ENCODE data around the gene ALG9.

ALG9 gene

GRCh38 chr11:111835665-111836064 lies 35.7 kb downstream of the ALG9 start:
- no peak for DNase-seq (ENCODE audit: low spot score)

- DNase-seq (ENCODE audit: low spot score) = no peak
These were observed 36.8 kb downstream of the ALG9 start for GRCh38 chr11:111834432-111835163.

GRCh38 chr11:111833524-111833923 lies 37.9 kb downstream of the ALG9 start:
- peak; percentile 48 for DNase-seq (ENCODE audit: low spot score)

GRCh38 chr11:111829185-111829968 lies 42.0 kb downstream of the ALG9 start:
- DNase-seq (ENCODE audit: low spot score) = no peak

GRCh38 chr11:111826322-111826950 lies 44.9 kb downstream of the ALG9 start:
- DNase-seq (ENCODE audit: low spot score) = no peak

- DNase-seq (ENCODE audit: low spot score) = no peak
These were observed 47.8 kb downstream of the ALG9 start for GRCh38 chr11:111823629-111824028.

- no peak for DNase-seq (ENCODE audit: low spot score)
These were observed 48.2 kb downstream of the ALG9 start for GRCh38 chr11:111823131-111823530.

- DNase-seq (ENCODE audit: low spot score) = no peak
These were observed 51.5 kb downstream of the ALG9 start for GRCh38 chr11:111819829-111820237.

GRCh38 chr11:111819161-111819828 lies 52.1 kb downstream of the ALG9 start:
- DNase-seq (ENCODE audit: low spot score) = no peak

GRCh38 chr11:111815489-111815888 lies 55.9 kb downstream of the ALG9 start:
- no peak for DNase-seq (ENCODE audit: low spot score)

DNA sequence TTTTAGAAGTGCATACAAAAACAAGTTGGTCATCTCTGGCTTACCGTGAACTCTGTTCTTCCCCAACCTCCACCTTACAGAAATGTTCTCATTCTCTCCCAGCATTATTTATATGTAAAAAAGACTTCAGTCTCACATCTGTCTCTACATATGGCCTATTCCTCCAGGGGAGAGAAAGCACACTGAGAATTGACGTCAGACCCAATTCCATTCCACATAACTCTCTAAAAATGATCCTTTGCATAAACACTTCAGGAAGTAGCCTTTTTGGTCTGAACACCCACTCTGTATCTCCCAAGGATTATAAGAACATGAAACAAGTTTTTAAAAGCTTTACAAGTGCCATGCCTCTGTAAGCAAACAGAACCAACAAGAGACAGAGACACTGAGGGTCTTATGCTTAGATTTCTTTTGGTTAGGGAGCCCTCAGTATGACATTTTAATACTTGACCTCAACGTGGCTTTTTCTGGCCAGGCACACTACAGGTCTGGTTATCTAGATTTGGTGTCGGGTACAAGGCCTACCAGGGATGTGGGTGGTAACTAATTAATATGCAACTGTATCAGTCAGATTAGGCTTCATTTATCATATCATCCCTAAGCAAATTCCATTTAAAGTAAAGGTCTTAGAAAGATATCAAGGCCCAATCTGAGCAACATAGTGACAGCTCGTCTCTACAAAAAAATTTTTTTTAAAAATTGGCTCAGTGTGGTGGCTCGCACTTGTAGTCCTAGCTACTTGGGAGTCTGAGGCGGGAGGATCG lies 56.6 kb downstream of the ALG9 start:
- DNase-seq (ENCODE audit: low spot score) = peak; percentile 21

DNA sequence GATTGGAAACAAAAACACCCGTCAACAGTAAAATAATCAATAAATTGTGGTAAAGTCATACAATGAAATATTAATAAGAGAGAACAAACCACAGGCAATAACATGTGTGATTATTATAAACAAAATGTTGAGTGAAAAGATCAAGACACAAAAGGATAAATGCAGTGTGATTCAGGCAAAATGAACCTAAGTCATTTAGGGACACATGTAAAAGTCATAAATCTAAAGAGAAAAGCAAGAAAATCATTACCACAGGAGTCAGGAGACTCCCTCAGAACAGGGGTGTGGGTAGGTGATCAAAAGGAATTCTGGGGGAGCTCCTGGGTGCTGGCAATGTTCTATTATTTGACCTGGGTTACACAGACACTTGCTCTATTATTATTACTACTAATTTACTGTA lies 57.3 kb downstream of the ALG9 start:
- DNase-seq (ENCODE audit: low spot score) = no peak

DNA sequence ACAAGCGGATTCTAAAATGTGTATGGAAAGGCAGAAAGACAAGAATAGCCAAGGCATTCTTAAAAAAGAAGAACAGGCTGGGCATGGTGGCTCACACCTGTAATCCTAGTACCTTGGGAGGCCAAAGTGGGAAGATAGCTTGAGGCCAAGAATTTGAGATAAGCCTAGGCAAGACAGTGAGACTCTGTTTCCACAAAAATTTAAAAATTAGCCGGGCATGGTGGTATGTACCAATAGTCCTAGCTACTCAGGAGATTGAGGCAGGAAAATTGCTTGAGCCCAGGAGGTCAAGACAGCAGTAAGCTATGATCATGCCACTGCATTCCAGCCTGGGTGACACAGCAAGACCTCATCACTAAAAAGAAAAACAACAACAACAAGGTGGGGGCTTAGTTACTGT lies 59.2 kb downstream of the ALG9 start:
- DNase-seq (ENCODE audit: low spot score) = no peak

DNA sequence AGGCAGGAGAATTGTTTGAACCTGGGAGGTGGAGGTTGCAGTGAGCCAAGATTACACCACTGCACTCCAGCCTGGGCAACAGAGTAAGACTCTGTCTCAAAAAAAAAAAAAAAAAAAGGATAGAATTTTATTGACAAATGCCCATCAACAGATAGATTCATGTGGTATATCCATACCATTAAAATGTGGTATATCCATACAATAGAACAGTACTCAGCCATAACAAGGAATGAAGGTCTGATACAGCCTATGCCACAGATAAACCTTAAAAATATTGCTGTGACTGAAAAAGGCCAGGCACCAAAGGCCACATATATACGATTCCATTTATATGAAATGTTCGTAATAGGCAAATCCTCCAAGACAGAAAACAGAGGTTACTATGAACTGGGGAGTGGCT lies 59.9 kb downstream of the ALG9 start:
- DNase-seq (ENCODE audit: low spot score) = no peak

DNA sequence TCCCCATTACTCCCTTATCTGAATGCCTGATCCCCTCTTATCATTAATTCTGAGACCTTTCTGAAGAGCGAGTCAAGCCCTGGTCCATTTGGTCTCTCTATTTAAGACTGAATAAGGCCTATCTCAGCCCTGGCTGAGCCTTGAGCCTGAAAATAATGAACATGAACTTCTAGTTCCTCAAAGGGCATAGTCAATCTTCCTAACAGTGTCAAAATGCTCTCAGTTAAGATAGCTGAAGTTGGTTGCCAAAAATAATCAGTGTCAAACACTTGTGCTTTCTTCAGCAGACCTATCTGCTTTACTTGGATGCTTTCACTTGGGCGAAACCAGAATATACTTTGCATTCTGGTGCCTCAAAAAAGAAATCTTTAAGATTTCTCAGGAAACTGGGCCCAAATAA lies 62.5 kb downstream of the ALG9 start:
- no peak for DNase-seq (ENCODE audit: low spot score)

GRCh38 chr11:111808063-111808588 lies 63.3 kb downstream of the ALG9 start:
- DNase-seq (ENCODE audit: low spot score) = no peak

DNA sequence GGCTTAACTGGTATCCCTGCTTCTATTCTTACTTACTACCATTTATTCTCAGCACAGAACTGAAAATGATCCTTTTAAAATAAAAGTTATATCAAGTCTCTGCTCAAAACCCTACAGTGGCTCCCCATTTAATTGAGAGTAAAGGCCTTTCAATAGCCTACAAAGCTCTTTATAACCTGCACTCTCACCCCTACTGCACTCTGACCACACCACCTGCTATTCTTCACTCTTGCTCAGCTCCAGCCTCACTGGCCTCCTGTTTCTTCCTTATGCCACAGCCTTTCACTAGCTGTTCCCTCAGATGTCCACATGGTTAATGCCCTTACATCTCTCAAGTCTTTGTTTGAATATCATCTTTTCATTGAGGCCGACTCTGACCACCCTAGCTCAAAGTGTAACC lies 64.3 kb downstream of the ALG9 start:
- DNase-seq (ENCODE audit: low spot score) = no peak

DNA sequence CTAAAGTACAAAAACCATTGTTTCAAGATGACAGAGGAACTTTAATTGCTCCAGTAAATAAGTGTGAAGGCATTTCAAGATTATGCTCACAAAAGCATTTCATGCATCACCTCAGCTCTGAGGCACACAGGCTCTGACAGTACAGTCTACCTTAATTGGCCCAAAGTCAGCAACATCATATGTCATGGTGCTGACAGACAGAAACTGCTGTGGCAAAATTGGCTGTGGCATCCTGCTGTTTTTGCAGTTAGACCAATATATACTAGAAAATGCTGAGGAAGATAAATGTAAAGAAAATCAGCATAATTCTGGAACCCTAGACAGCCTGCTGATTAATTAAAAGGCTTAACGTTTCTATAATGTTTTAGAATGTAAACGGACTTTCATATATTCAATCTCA lies 70.2 kb downstream of the ALG9 start:
- no peak for DNase-seq (ENCODE audit: low spot score)

GRCh38 chr11:111798279-111798678 lies 73.1 kb downstream of the ALG9 start:
- DNase-seq (ENCODE audit: low spot score) = no peak

DNA sequence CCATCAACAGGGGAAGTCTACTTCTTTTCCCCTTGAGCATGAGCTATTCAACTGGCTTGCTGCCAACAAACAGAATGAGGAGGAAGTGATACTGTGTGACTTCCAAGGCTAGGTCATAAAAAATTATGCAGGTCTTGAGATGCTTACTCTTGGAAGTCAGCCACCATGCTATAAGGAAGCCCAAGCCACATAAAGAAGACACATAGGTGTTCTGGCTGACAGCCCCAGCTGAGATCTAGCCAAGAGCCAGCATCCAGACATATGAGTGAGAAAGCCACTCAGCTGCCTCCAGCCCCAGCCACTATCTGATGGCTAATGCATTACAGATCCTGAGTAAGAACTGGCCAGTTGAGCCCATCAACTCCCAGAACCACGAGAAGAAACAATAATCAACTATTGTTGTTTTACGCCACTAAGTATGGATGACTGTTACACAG lies 74.2 kb downstream of the ALG9 start:
- DNase-seq (ENCODE audit: low spot score) = peak; percentile 31

GRCh38 chr11:111796696-111797095 lies 74.7 kb downstream of the ALG9 start:
- DNase-seq (ENCODE audit: low spot score) = peak; percentile 11
